Right cardiac atrium (tissue), 5 donors: ENCODE results near the gene S100A3. TPM values are rescaled to one million over a fixed set of nuclear protein-coding genes. Genes with fewer than 3 reads are reported as not detected.

Experiments
- ATAC-seq, 2 donors: fragments of 200-7000 bp; cut with Tn5 transposase; one replicate each; pipeline versions ENCODE4 v1.8.0 to v1.9.1; 2020; ENCODE audit warnings: moderate library complexity in 2 of 2, mild to moderate bottlenecking in 1 of 2
- DNase-seq, 3 donors: peaks; one replicate each; pipeline ENCODE4 v3.0.0-alpha.2; 2020
- H3K27ac ChIP-seq: one replicate; pipeline ENCODE4 v1.5.1; 2013; ENCODE audit warnings: mild to moderate bottlenecking, low read length, control low read depth, moderate library complexity
- H3K27me3 ChIP-seq: one replicate; pipeline ENCODE4 v1.6.1; 2013; ENCODE audit not compliant: control insufficient read depth, insufficient read depth
- H3K4me1 ChIP-seq: one replicate; pipeline ENCODE4 v1.6.1; 2013; ENCODE audit warnings: low read length; ENCODE audit not compliant: control insufficient read depth, insufficient read depth
- H3K4me3 ChIP-seq: one replicate; pipeline ENCODE4 v1.5.1; 2013; ENCODE audit warnings: low read length, control low read depth
- H3K9me3 ChIP-seq: one replicate; pipeline ENCODE4 v1.6.1; 2013; ENCODE audit warnings: low read length; ENCODE audit not compliant: control insufficient read depth
- WGBS: extraction: QIAGEN DNeasy Blood & Tissue Kit; methylation state at CpG from one replicate; pipeline ENCODE4 v1.1.7; 2013; 5-methylcytosine and 5-hydroxymethylcytosine counted together
- intact Hi-C, 4 donors: fragments of 100-400 bp; cut with DNase I; formaldehyde crosslinking; loops; one replicate each; pipeline versions ENCODE4 v1.11.0 to v1.14.0; 2022 to 2023
- polyA plus RNA-seq: library from polyadenylated mRNA; stranded (reverse); fragments of 200-250 nt; gene quantifications from one replicate; pipeline ENCODE4 v1.2.3, GENCODE V29; 2013
- total RNA-seq, 4 donors: library from RNA; stranded (reverse); fragmentation: NEBNext Ultra II Directional; extraction: Animal tissue kit (Norgen Biotek cat#: 25700); gene quantifications; one replicate each; pipeline ENCODE4 v1.2.1, GENCODE V29; 2021
- donor health status: healthy with polysubstance abuse.
- donor health status: DM: no; HTN: yes; CAD: no.
- donor health status: DM: no; HTN: no; CAD: no.
- donor health status: DM: no; HTN: yes; CAD: no; lungs with severe emphysema.
- donor health status: DM: yes; HTN: yes; CAD: no.

The S100A3 gene
- total and polyA plus RNA-seq, 5 donors = 0.54 to 2.0 (median 1.3) TPM

- no peak for ATAC-seq
- no peak overlapping the region for H3K27ac ChIP-seq
- H3K9me3 ChIP-seq = no peaks in the 10 kb centered on the region
- no peak overlapping the region for H3K4me3 ChIP-seq
- H3K27me3 ChIP-seq = no peaks in the 10 kb centered on the region
- DNase-seq = no peak
- WGBS = 74% methylated on average over 13 of the region's 13 CpGs
- H3K4me1 ChIP-seq = peaks cover 10% of the 10 kb centered on the region
- intact Hi-C loops = no loop called here
Measured at GRCh38 chr1:153541641-153542590, 7.1 kb downstream of the S100A3 start.

- intact Hi-C loops = no loop called here
- 83% methylated on average over 11 of the region's 11 CpGs for WGBS
- ATAC-seq (no peak), DNase-seq (no peak)
- H3K4me1 ChIP-seq = peaks cover 10% of the 10 kb centered on the region
- no peaks in the 10 kb centered on the region for H3K27me3 ChIP-seq
- H3K4me3 ChIP-seq = no peak within 1 kb of the TSS
- H3K27ac ChIP-seq = no peak within 1 kb of the TSS
- H3K9me3 ChIP-seq = no peaks in the 10 kb centered on the region
Measured at GRCh38 chr1:153540394-153541361, 8.4 kb downstream of the S100A3 start, which contains the start of gene S100A5. S100A5 (minus strand) TSS chr1:153540934; CDS start chr1:153540191, 743 bp downstream.

DNA sequence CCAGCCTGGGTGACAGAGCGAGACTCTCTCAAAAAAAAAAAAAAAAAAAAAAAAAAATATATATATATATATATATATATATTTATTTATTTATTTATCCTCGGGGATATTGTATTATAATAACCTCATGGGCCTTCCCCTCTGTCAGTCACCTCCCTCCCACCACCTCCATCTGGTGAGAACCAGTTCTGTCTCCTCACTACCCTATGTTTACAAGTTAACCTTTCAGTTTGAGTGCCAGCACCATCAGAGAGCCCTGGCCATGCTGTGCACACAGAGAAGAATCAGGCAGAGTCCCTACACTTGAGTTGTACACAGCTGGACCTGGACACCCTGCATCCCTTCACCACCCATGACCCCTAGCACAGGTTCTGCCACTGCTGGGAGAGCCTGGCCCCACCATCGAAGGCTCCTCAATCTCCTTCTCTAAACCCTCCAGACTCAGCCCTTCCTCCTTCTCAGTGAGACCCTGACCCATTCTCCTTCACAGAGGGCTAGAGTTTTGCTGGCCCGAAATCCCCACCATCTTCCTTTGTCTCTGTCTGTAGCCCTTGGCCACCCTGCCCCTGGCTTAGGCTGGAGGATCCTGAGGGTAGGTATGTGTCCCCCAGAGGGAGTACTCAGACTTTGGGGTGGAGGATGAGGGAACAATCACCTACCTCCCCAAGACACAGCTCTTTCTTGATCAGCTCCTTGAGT, 9.5 kb downstream of the S100A3 start:
- no peak for DNase-seq
- Histone ChIP-seq H3K9me3 (no peaks in the 10 kb centered on the region), H3K4me3 (no peak overlapping the region), H3K27me3 (no peaks in the 10 kb centered on the region), H3K4me1 (peaks cover 5% of the 10 kb centered on the region), H3K27ac (no peak overlapping the region)
- no peak for ATAC-seq
- intact Hi-C loops = no loop called here
- WGBS = 87% methylated on average over 4 of the region's 4 CpGs

- intact Hi-C loops = no loop called here
- DNase-seq (peak in 1 of 3 donors; percentile 56), ATAC-seq (no peak)
- 78% methylated on average over 6 of the region's 6 CpGs for WGBS
- Histone ChIP-seq H3K27ac (no peak overlapping the region), H3K4me1 (no peaks in the 10 kb centered on the region), H3K27me3 (no peaks in the 10 kb centered on the region), H3K9me3 (no peaks in the 10 kb centered on the region), H3K4me3 (no peak overlapping the region)
Measured at GRCh38 chr1:153538315-153538821, 10.7 kb downstream of the S100A3 start.

GRCh38 chr1:153537376-153537730, 11.7 kb downstream of the S100A3 start:
- no peak overlapping the region for H3K4me3 ChIP-seq
- no peaks in the 10 kb centered on the region for H3K27me3 ChIP-seq
- no peaks in the 10 kb centered on the region for H3K9me3 ChIP-seq
- H3K4me1 ChIP-seq = no peaks in the 10 kb centered on the region
- over 99% methylated on average over 6 of the region's 6 CpGs for WGBS
- no peak for DNase-seq
- H3K27ac ChIP-seq = no peak overlapping the region
- intact Hi-C loops = no loop called here
- no peak for ATAC-seq

- Histone ChIP-seq H3K4me1 (no peaks in the 10 kb centered on the region), H3K27me3 (no peaks in the 10 kb centered on the region), H3K27ac (peak overlapping the region; percentile 97), H3K9me3 (no peaks in the 10 kb centered on the region), H3K4me3 (peak overlapping the region; percentile 73)
- ATAC-seq = peak in 1 of 2 donors; percentile 3
- intact Hi-C loops = no loop called here
- WGBS = 87% methylated on average over 9 of the region's 9 CpGs
- DNase-seq = peak in 1 of 3 donors; percentile 63
Measured at GRCh38 chr1:153536671-153537375, 12.2 kb downstream of the S100A3 start.

DNA sequence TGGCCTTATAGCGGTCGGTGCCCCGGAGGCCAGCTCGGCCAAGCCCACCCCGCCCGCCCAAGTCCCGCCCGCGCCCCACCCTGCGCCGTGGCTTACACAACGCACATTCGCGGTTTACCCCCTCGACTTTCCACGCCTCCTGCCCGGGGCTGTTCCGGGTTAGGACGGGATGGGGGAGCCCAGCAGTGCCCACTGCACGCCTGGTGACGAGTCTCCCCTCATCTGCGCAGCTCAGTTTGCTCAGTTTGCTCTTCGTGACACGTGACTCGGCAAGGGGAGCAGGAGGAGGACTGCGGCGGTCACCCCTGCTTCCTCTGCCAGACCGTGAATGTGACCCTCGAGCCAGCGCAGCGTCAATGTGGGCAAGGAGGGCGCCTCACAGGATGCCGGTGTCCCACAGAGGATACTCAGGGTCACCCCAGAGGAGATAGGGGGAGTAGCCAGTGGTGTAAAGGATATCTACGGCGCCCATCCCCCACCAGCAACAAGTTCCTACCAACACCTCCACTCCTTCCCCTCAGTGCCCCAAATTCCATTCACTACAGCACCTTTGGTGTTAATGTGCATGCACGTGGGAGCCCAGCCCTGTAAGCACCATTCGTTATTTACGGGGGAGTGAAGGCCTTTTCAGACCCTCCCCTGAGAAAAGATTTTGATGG, 12.9 kb downstream of the S100A3 start:
- Histone ChIP-seq H3K27ac (peak overlapping the region; percentile 97), H3K27me3 (no peaks in the 10 kb centered on the region), H3K4me3 (peak overlapping the region; percentile 73), H3K9me3 (no peaks in the 10 kb centered on the region), H3K4me1 (no peaks in the 10 kb centered on the region)
- intact Hi-C loops = no loop called here
- ATAC-seq (peak; percentile 86), DNase-seq (peak; percentile 92 to 96 (median 95))
- 2% methylated on average over 38 of the region's 38 CpGs for WGBS

DNA sequence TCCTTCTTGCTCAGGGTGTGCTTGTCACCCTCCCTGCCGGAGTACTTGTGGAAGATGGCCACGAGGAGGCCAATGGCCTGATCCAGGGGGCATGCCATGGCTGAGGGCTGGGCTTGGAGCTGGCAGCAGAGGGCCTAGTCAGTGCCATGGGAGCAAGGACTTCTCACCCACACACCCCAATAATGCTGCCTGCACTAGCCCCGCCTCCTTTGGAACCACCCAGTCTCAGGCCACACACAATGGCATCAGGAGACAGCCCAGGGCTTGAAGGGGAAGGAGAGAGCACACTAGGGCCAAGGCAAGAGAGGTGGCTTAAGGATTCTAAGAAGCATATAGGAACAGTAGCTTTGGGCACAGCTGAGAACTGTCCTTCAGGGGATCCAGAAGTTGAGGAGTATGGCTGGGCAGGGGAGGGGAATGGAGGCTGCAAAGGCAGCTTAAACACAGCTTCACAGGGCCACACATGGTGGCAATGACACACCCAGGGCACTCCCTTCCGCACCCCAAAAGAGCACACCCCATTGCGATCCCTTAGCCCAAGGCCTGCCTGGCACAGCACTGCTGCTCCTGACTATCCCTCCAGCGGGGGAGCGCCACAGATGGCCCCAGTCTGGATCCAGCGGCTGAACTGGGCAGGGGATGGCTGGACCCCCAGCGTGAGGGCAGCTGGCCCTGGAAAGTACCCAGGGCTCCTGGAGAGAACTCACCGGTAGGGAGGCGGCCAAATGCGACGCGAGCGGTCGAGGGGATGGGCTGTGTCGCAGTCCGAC, 13.6 kb downstream of the S100A3 start, which contains the start of gene S100A6:
TSS of gene S100A6 (minus strand) at position 750 of the 770 bp plus-strand sequence. CDS start at position 98, 652 bp downstream.
- peak within 1 kb of the TSS; percentile 97 for H3K27ac ChIP-seq
- peak within 1 kb of the TSS; percentile 73 for H3K4me3 ChIP-seq
- ATAC-seq (peak; percentile 69 to 73), DNase-seq (peak; percentile 75 to 88 (median 86))
- H3K27me3 ChIP-seq = no peaks in the 10 kb centered on the region
- no peaks in the 10 kb centered on the region for H3K4me1 ChIP-seq
- intact Hi-C loops = loop anchor here in 1 of 4 donors (2.0 kb wide), 1 partner anchor 33 kb away; no protein-coding TSS in a partner anchor
- 17% methylated on average over 18 of the region's 18 CpGs for WGBS
- H3K9me3 ChIP-seq = no peaks in the 10 kb centered on the region

GRCh38 chr1:153534925-153535241, 14.2 kb downstream of the S100A3 start:
- ATAC-seq (no peak), DNase-seq (no peak)
- no peaks in the 10 kb centered on the region for H3K27me3 ChIP-seq
- H3K9me3 ChIP-seq = no peaks in the 10 kb centered on the region
- intact Hi-C loops = loop anchor here in 2 of 4 donors (2.0 to 5.0 kb wide), 2 partner anchors 32 to 34 kb away; partner anchors contain the start of gene S100A2 (in 1 of the 2)
- 76% methylated on average over 3 of the region's 3 CpGs for WGBS
- H3K27ac ChIP-seq = peak overlapping the region; percentile 97
- H3K4me1 ChIP-seq = no peaks in the 10 kb centered on the region
- H3K4me3 ChIP-seq = peak overlapping the region; percentile 73
